ENCODE data around the gene LSS.

DNA sequence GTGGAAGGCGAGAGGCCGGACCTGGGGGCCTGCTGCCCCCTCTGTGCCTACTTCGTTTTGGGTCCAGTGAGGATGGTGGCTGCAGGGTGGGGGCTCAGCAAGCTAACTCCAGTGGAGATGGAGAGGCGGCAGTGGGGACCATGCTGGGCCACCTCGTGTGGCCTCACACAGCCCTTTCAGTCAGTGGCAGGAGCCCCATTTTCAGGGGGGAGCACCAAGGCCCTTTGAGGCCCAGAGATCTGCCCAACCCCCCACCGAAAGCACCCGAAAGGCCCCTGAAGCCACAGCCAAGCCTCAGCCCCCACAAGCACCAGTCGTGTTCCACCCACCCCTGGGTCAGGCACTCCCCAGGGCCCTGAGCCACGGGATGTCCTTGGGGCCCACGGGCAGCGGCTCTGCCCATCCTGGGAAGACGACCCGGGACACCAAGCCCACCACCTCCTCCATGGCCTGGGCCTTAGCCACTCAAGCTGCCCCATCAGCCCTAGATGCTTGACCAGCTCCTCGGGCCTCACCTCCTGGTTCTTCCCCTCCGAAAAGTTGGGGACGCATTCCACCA is 73.5 kb downstream of the LSS start:
- TF ChIP-seq GATA3 (IDR thresholded peaks at IDR 0.05; ENCODE audit: low read depth, low read length) (no peak), GATA2 (IDR thresholded peaks at IDR 0.05; ENCODE audit: low read depth, low read length) (no peak)

Measured in SH-SY5Y (cell line).